RWPE2 (cell line): ENCODE measurements around the gene SPTLC3.

ENCODE experiments used
- ATAC-seq: fragments of 200-7000 bp; cut with Tn5 transposase; 3 replicates; pipeline ENCODE4 v1.9.1; 2021; ENCODE audit warnings: low read depth
- DNase-seq: peaks from one replicate; pipeline ENCODE4 v3.0.0-alpha.2; 2020; ENCODE audit warnings: low spot score
- H3K27ac ChIP-seq: fragments of 450-650 bp; 2 replicates; pipeline ENCODE4 v1.5.1; 2017; ENCODE audit warnings: mild to moderate bottlenecking; ENCODE audit not compliant: poor library complexity, severe bottlenecking
- H3K27me3 ChIP-seq: fragments of 250-450 bp; sonication (Bioruptor Pico); 2 replicates; pipeline ENCODE4 v1.5.1; 2021; ENCODE audit warnings: mild to moderate bottlenecking, moderate library complexity; ENCODE audit not compliant: insufficient read depth, poor library complexity, severe bottlenecking
- H3K36me3 ChIP-seq: fragments of 250-450 bp; sonication (Bioruptor Pico); 2 replicates; pipeline ENCODE4 v1.5.1; 2020; ENCODE audit warnings: low read depth, mild to moderate bottlenecking, moderate library complexity
- H3K4me1 ChIP-seq: fragments of 250-450 bp; sonication (Bioruptor Pico); 2 replicates; pipeline ENCODE4 v1.5.1; 2021; ENCODE audit warnings: mild to moderate bottlenecking, moderate library complexity; ENCODE audit not compliant: insufficient read depth, poor library complexity, severe bottlenecking
- H3K4me3 ChIP-seq: fragments of 250-450 bp; sonication (Bioruptor Pico); 2 replicates; pipeline ENCODE4 v1.5.1; 2021; ENCODE audit warnings: mild to moderate bottlenecking, moderate library complexity; ENCODE audit not compliant: severe bottlenecking
- H3K9me3 ChIP-seq: fragments of 250-450 bp; sonication (Bioruptor Pico); 2 replicates; pipeline ENCODE4 v1.5.1; 2021; ENCODE audit warnings: mild to moderate bottlenecking, moderate library complexity; ENCODE audit not compliant: severe bottlenecking
- TF ChIP-seq, protein P1 (sequence below): fragments of 450-650 bp; IDR thresholded peaks from one replicate; pipeline ENCODE4 v1.5.1; 2017; ENCODE audit warnings: mild to moderate bottlenecking, moderate library complexity; ENCODE audit not compliant: poor library complexity, severe bottlenecking

The SPTLC3 gene

GRCh38 chr20:12969071-12969669, 39.6 kb upstream of the SPTLC3 start:
- H3K36me3 ChIP-seq, result no peaks in the 10 kb centered on the region
- TF ChIP-seq, protein P1, sequence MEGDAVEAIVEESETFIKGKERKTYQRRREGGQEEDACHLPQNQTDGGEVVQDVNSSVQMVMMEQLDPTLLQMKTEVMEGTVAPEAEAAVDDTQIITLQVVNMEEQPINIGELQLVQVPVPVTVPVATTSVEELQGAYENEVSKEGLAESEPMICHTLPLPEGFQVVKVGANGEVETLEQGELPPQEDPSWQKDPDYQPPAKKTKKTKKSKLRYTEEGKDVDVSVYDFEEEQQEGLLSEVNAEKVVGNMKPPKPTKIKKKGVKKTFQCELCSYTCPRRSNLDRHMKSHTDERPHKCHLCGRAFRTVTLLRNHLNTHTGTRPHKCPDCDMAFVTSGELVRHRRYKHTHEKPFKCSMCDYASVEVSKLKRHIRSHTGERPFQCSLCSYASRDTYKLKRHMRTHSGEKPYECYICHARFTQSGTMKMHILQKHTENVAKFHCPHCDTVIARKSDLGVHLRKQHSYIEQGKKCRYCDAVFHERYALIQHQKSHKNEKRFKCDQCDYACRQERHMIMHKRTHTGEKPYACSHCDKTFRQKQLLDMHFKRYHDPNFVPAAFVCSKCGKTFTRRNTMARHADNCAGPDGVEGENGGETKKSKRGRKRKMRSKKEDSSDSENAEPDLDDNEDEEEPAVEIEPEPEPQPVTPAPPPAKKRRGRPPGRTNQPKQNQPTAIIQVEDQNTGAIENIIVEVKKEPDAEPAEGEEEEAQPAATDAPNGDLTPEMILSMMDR, result no peak
- H3K27me3 ChIP-seq, result no peaks in the 10 kb centered on the region
- H3K4me1 ChIP-seq, result no peaks in the 10 kb centered on the region
- DNase-seq, result no peak
- H3K4me3 ChIP-seq, result no peak overlapping the region
- ATAC-seq, result peak; percentile 62
- no peak overlapping the region for H3K27ac ChIP-seq
- H3K9me3 ChIP-seq, result no peaks in the 10 kb centered on the region

DNA sequence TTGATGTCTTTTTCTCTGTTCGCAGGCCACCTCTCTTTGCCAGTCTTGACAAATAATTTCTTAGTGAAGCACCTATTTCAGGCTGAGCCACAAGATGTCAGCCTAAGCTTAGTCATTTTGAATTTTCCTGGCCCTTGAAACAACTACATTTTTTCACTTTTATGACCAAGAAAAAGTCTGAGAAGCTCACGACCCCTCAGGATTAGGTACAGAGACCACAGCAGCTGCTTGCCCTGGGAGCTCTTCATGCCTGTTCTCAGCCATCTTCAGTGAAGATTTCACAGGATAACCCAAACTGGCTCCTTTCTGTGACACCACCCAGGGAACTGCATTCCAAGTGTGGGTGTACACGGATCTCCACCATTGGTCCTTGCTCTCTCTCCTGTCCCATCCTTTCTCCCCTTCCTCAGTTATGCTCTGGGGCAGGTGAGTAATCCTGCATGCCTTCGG, 38.4 kb upstream of the SPTLC3 start:
- TF ChIP-seq, protein P1, result peak; percentile 83
- DNase-seq (no peak), ATAC-seq (peak; percentile 34; the same call in 1 of the 3 replicates)

DNA sequence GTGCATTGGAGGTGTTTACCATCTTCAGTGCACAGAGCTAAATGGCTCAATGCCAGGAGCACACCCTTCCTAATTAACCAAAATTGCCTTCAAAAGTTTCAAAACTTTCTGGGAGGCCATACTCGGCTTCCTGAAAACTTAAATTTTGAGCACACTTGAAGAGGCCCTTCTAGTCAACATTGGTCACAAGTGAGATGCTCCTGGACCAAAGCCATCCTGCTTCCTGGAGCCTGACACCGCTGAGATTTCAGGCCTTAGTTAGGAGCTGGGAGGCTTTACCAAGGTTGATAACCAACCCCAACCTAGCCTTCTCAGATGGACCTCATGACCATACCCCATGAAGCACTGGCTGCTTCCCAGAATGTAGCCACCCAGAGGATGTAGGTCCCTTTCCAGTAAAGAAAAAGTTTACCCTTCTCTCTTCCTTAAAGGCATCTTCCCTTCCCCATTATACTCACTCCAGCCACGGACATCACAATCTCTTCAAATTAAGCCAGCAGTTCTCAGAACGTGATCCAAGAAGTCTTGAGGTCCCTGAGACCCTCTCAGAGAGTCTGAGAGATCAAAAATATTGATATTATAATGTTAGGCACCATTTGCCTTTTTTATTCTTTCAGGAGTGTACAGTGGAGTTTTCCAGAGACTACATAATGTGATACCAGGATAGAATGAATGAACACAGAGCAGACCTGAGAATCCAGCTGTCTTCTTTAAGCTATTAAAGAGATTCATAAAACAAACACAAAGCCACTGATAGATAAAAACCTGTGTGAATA, 32.8 kb upstream of the SPTLC3 start:
- TF ChIP-seq, protein P1, result no peak
- no peak overlapping the region for H3K27ac ChIP-seq
- ATAC-seq, result no peak

More for the DNA sequence above, 38.4 kb upstream of the SPTLC3 start:
- Histone ChIP-seq H3K27ac (no peak overlapping the region), H3K36me3 (no peaks in the 10 kb centered on the region), H3K27me3 (no peaks in the 10 kb centered on the region), H3K4me3 (no peak overlapping the region), H3K4me1 (no peaks in the 10 kb centered on the region), H3K9me3 (no peaks in the 10 kb centered on the region)

GRCh38 chr20:12976720-12977309, 32.0 kb upstream of the SPTLC3 start:
- no peak overlapping the region for H3K27ac ChIP-seq
- H3K4me1 ChIP-seq, result no peaks in the 10 kb centered on the region
- TF ChIP-seq, protein P1, result no peak
- H3K27me3 ChIP-seq, result no peaks in the 10 kb centered on the region
- ATAC-seq, result no peak
- no peaks in the 10 kb centered on the region for H3K9me3 ChIP-seq
- H3K4me3 ChIP-seq, result no peak overlapping the region
- DNase-seq, result no peak
- no peaks in the 10 kb centered on the region for H3K36me3 ChIP-seq

More for the DNA sequence above, 32.8 kb upstream of the SPTLC3 start:
- DNase-seq, result no peak
- Histone ChIP-seq H3K36me3 (no peaks in the 10 kb centered on the region), H3K4me1 (no peaks in the 10 kb centered on the region), H3K9me3 (no peaks in the 10 kb centered on the region), H3K27me3 (no peaks in the 10 kb centered on the region), H3K4me3 (no peak overlapping the region)
